DND-41 (cell line): ENCODE measurements around the gene ADCY2.

Experiments used
- ATAC-seq: fragments of 200-7000 bp; cut with Tn5 transposase; 3 replicates; pipeline ENCODE4 v1.9.1; 2021; ENCODE audit warnings: low read depth; ENCODE audit not compliant: insufficient read depth
- DNase-seq: peaks from one replicate; pipeline ENCODE4 v3.0.0-alpha.2; 2020
- H2AFZ ChIP-seq: 2 replicates; pipeline ENCODE4 v1.6.0; 2012; ENCODE audit warnings: low read depth, low read length
- H3K27ac ChIP-seq: 2 replicates; pipeline ENCODE4 v1.5.1; 2012; ENCODE audit warnings: low read length, inconsistent platforms
- H3K27me3 ChIP-seq: fragments of 200-600 bp; sonication (generic); 2 replicates; pipeline ENCODE4 v1.6.0; 2012; ENCODE audit warnings: low read length, mild to moderate bottlenecking, inconsistent platforms; ENCODE audit not compliant: insufficient read depth, poor library complexity
- H3K36me3 ChIP-seq: 2 replicates; pipeline ENCODE4 v1.5.1; 2012; ENCODE audit warnings: low read length, inconsistent platforms; ENCODE audit not compliant: insufficient read depth
- H3K4me1 ChIP-seq: 2 replicates; pipeline ENCODE4 v1.5.1; 2012; ENCODE audit warnings: mild to moderate bottlenecking, low read length; ENCODE audit not compliant: insufficient read depth
- H3K4me2 ChIP-seq: 2 replicates; pipeline ENCODE4 v1.6.0; 2012; ENCODE audit warnings: mild to moderate bottlenecking, moderate library complexity, low read length, inconsistent platforms; ENCODE audit not compliant: insufficient read depth
- H3K4me3 ChIP-seq, 2 experiments: fragments of 200-600 bp in 1 of 2; shearing (Covaris generic) in 1 of 2; 2 replicates each; pipeline ENCODE4 v1.5.1; 2012 to 2016; ENCODE audit warnings: inconsistent platforms in 2 of 2, low read length in 2 of 2, mild to moderate bottlenecking in 2 of 2, low read depth in 1 of 2, moderate library complexity in 1 of 2
- H3K79me2 ChIP-seq: 2 replicates; pipeline ENCODE4 v1.6.0; 2012; ENCODE audit warnings: low read length, inconsistent platforms; ENCODE audit not compliant: insufficient read depth
- H3K9ac ChIP-seq: 2 replicates; pipeline ENCODE4 v1.6.0; 2012; ENCODE audit warnings: low read depth, mild to moderate bottlenecking, inconsistent platforms, low read length, moderate library complexity
- H3K9me3 ChIP-seq: 2 replicates; pipeline ENCODE4 v1.5.1; 2012; ENCODE audit warnings: low read length, moderate library complexity, mild to moderate bottlenecking, inconsistent platforms; ENCODE audit not compliant: insufficient read depth, severe bottlenecking
- H4K20me1 ChIP-seq: 2 replicates; pipeline ENCODE4 v1.6.0; 2012; ENCODE audit warnings: low read length; ENCODE audit not compliant: insufficient read depth
- CTCF ChIP-seq: IDR thresholded peaks from 2 replicates; pipeline ENCODE4 v1.5.1; 2012; ENCODE audit warnings: borderline replicate concordance, low read length, moderate library complexity, mild to moderate bottlenecking; ENCODE audit not compliant: poor library complexity, severe bottlenecking; ENCODE audit errors: extremely low read depth
- EZH2 ChIP-seq: IDR thresholded peaks from 3 replicates; pipeline ENCODE4 v1.6.1; 2012; ENCODE audit warnings: borderline replicate concordance, low read depth, mild to moderate bottlenecking, moderate library complexity, low read length, inconsistent platforms; ENCODE audit not compliant: severe bottlenecking

ADCY2 gene

GRCh38 chr5:7776442-7776841, 380.5 kb downstream of the ADCY2 start:
- Histone ChIP-seq H3K4me3 (no peak overlapping the region), H3K4me1 (peaks cover 14% of the 10 kb centered on the region), H3K36me3 (no peaks in the 10 kb centered on the region), H2AFZ (no peak overlapping the region), H3K9me3 (no peaks in the 10 kb centered on the region), H3K27ac (no peak overlapping the region), H4K20me1 (peaks cover 7% of the 10 kb centered on the region; the same call in 1 of the 2 replicates), H3K27me3 (peaks cover 24% of the 10 kb centered on the region), H3K79me2 (no peaks in the 10 kb centered on the region), H3K9ac (no peak overlapping the region), H3K4me2 (no peak overlapping the region)
- no peak for DNase-seq
- TF ChIP-seq CTCF: no peak
- TF ChIP-seq EZH2: no peak
- no peak for ATAC-seq

- no peak overlapping the region for H3K4me2 ChIP-seq
- H3K27me3 ChIP-seq: peaks cover 30% of the 10 kb centered on the region
- ATAC-seq (peak; percentile 98), DNase-seq (peak; percentile 66)
- H3K27ac ChIP-seq: no peak overlapping the region
- H3K4me1 ChIP-seq: peaks cover 14% of the 10 kb centered on the region
- peaks cover 7% of the 10 kb centered on the region; the same call in 1 of the 2 replicates for H4K20me1 ChIP-seq
- TF ChIP-seq EZH2: no peak
- no peak for TF ChIP-seq CTCF
- no peak overlapping the region for H3K4me3 ChIP-seq
- no peaks in the 10 kb centered on the region for H3K9me3 ChIP-seq
- no peaks in the 10 kb centered on the region for H3K79me2 ChIP-seq
- no peak overlapping the region for H2AFZ ChIP-seq
- H3K9ac ChIP-seq: no peak overlapping the region
- H3K36me3 ChIP-seq: no peaks in the 10 kb centered on the region
Observed at GRCh38 chr5:7779019-7780005, 383.4 kb downstream of the ADCY2 start.

- H3K9me3 ChIP-seq: no peaks in the 10 kb centered on the region
Observed at GRCh38 chr5:7781899-7782298, 386.0 kb downstream of the ADCY2 start.

More at GRCh38 chr5:7781899-7782298, 386.0 kb downstream of the ADCY2 start:
- ATAC-seq: no peak
- Histone ChIP-seq H3K36me3 (no peaks in the 10 kb centered on the region), H3K79me2 (no peaks in the 10 kb centered on the region), H4K20me1 (peaks cover 2% of the 10 kb centered on the region; the same call in 1 of the 2 replicates), H2AFZ (no peak overlapping the region), H3K27ac (no peak overlapping the region), H3K4me1 (peaks cover 14% of the 10 kb centered on the region), H3K27me3 (peaks cover 27% of the 10 kb centered on the region), H3K9ac (no peak overlapping the region), H3K4me2 (no peak overlapping the region), H3K4me3 (no peak overlapping the region)
- no peak for TF ChIP-seq CTCF
- no peak for TF ChIP-seq EZH2
- no peak for DNase-seq
